H1 (cell line): ENCODE data around the gene PLG.

Experiments used
- CBX5 ChIP-seq: fragments of 300-800, 300-1000 bp; sonication (generic); IDR thresholded peaks from 2 replicates; pipeline ENCODE4 v1.7.1; 2016; ENCODE audit warnings: antibody characterized with exemption, low read length, low read depth
- CBX8 ChIP-seq: fragments of 300-800, 300-1000 bp; sonication (generic); IDR thresholded peaks from 2 replicates; pipeline ENCODE4 v1.7.1; 2016; ENCODE audit warnings: low read depth, low read length, borderline replicate concordance
- CTCF ChIP-seq, 3 experiments: IDR thresholded peaks; 1 replicate in 2 of 3; 2 replicates in 1 of 3; pipeline versions ENCODE4 v1.5.1 to v1.6.1; 2011; ENCODE audit warnings: low read length in 3 of 3, mild to moderate bottlenecking in 3 of 3, inconsistent platforms in 2 of 3, low read depth in 1 of 3, moderate library complexity in 1 of 3; ENCODE audit not compliant: insufficient read depth in 1 of 3; ENCODE audit errors: control extremely low read depth in 1 of 3
- EZH2 ChIP-seq: fragments of 200-600 bp; sonication (generic); IDR thresholded peaks from 2 replicates; pipeline ENCODE4 v1.7.1; 2012; ENCODE audit warnings: low read depth, mild to moderate bottlenecking, moderate library complexity, low read length, inconsistent platforms; ENCODE audit not compliant: severe bottlenecking
- HDAC2 ChIP-seq, 2 experiments: fragments of 300-600 bp in 1 of 2; sonication (generic) in 1 of 2; IDR thresholded peaks; 2 replicates each; pipeline ENCODE4 v1.6.1; 2011 to 2012; ENCODE audit warnings: low read depth in 2 of 2, low read length in 2 of 2, mild to moderate bottlenecking in 2 of 2, moderate library complexity in 2 of 2, borderline replicate concordance in 1 of 2, inconsistent platforms in 1 of 2
- JUN ChIP-seq: IDR thresholded peaks from 2 replicates; pipeline ENCODE4 v1.6.1; 2011; ENCODE audit warnings: low read depth, mild to moderate bottlenecking, improper control_type of control experiment, low read length
- JUND ChIP-seq: IDR thresholded peaks from 2 replicates; pipeline ENCODE4 v1.6.1; 2011; ENCODE audit warnings: mild to moderate bottlenecking, improper control_type of control experiment, low read length
- MAX ChIP-seq: IDR thresholded peaks from 2 replicates; pipeline ENCODE4 v1.6.1; 2012; ENCODE audit warnings: inconsistent platforms
- RBBP5 ChIP-seq: IDR thresholded peaks from 2 replicates; pipeline ENCODE4 v1.7.1; 2012; ENCODE audit warnings: low read depth, mild to moderate bottlenecking, inconsistent platforms, low read length, moderate library complexity, borderline replicate concordance

GRCh38 chr6:160782228-160782627, 80.2 kb downstream of the PLG start:
- no peak for TF ChIP-seq CTCF (IDR thresholded peaks at IDR 0.05; ENCODE audit: control extremely low read depth in 1 of 3, insufficient read depth in 1 of 3, low read depth in 1 of 3, low read length in 3 of 3)
- no peak for TF ChIP-seq HDAC2 (IDR thresholded peaks at IDR 0.05; ENCODE audit: borderline replicate concordance in 1 of 2, low read depth in 2 of 2, low read length in 2 of 2)
- TF ChIP-seq RBBP5 = no peak
- no peak for TF ChIP-seq MAX
- no peak for TF ChIP-seq EZH2
- TF ChIP-seq CBX8 = no peak
- TF ChIP-seq JUND = no peak
- TF ChIP-seq JUN = no peak
- no peak for TF ChIP-seq CBX5
